Measurements from ENCODE around the gene SLC6A8.
"Not testable (repeated sequence)": the region's sequence is repeated elsewhere in the genome, so short reads cannot be mapped to it uniquely, and the experiment has no call there.

- TF ChIP-seq, protein P1, sequence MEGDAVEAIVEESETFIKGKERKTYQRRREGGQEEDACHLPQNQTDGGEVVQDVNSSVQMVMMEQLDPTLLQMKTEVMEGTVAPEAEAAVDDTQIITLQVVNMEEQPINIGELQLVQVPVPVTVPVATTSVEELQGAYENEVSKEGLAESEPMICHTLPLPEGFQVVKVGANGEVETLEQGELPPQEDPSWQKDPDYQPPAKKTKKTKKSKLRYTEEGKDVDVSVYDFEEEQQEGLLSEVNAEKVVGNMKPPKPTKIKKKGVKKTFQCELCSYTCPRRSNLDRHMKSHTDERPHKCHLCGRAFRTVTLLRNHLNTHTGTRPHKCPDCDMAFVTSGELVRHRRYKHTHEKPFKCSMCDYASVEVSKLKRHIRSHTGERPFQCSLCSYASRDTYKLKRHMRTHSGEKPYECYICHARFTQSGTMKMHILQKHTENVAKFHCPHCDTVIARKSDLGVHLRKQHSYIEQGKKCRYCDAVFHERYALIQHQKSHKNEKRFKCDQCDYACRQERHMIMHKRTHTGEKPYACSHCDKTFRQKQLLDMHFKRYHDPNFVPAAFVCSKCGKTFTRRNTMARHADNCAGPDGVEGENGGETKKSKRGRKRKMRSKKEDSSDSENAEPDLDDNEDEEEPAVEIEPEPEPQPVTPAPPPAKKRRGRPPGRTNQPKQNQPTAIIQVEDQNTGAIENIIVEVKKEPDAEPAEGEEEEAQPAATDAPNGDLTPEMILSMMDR (IDR thresholded peaks at IDR 0.05): not testable (repeated sequence)
- TF ChIP-seq POLR2A, POLR2AphosphoS5, EP300 (IDR thresholded peaks at IDR 0.05): not testable (repeated sequence)
These were observed 55.9 kb downstream of the SLC6A8 start for GRCh38 chrX:153743468-153744209.
